ENCODE measurements around the gene HTT-AS.
"Not testable (repeated sequence)": the region's sequence is repeated elsewhere in the genome, so short reads cannot be mapped to it uniquely, and the experiment has no call there.

HTT-AS gene

GRCh38 chr4:3111461-3111860, 37.1 kb upstream of the HTT-AS start:
- TF ChIP-seq CTCF (IDR thresholded peaks at IDR 0.05; ENCODE audit: low read length, missing control alignments): no peak
- DNase-seq (ENCODE audit: low read depth): peak; percentile 87
- no peak overlapping the region for H3K4me3 ChIP-seq (replicated peaks; ENCODE audit: low read depth, low read length)

GRCh38 chr4:3108211-3108610, 33.9 kb upstream of the HTT-AS start:
- DNase-seq (ENCODE audit: low read depth): peak; percentile 13
- no peak for TF ChIP-seq CTCF (IDR thresholded peaks at IDR 0.05; ENCODE audit: low read length, missing control alignments)
- H3K4me3 ChIP-seq (replicated peaks; ENCODE audit: low read depth, low read length): no peak overlapping the region

GRCh38 chr4:3107691-3108121, 33.4 kb upstream of the HTT-AS start:
- peak; percentile 6 for DNase-seq (ENCODE audit: low read depth)
- H3K4me3 ChIP-seq (replicated peaks; ENCODE audit: low read depth, low read length): no peak overlapping the region
- TF ChIP-seq CTCF (IDR thresholded peaks at IDR 0.05; ENCODE audit: low read length, missing control alignments): no peak

GRCh38 chr4:3107271-3107670, 32.9 kb upstream of the HTT-AS start:
- DNase-seq (ENCODE audit: low read depth): peak; percentile 18
- no peak for TF ChIP-seq CTCF (IDR thresholded peaks at IDR 0.05; ENCODE audit: low read length, missing control alignments)

GRCh38 chr4:3106339-3107186, 32.2 kb upstream of the HTT-AS start:
- peak; percentile 92 for DNase-seq (ENCODE audit: low read depth)
- H3K4me3 ChIP-seq (replicated peaks; ENCODE audit: low read depth, low read length): no peak overlapping the region
- TF ChIP-seq CTCF (IDR thresholded peaks at IDR 0.05; ENCODE audit: low read length, missing control alignments): peak; percentile 99

More at GRCh38 chr4:3107271-3107670, 32.9 kb upstream of the HTT-AS start:
- H3K4me3 ChIP-seq (replicated peaks; ENCODE audit: low read depth, low read length): no peak overlapping the region

- no peak for TF ChIP-seq CTCF (IDR thresholded peaks at IDR 0.05; ENCODE audit: low read length, missing control alignments)
- DNase-seq (ENCODE audit: low read depth): no peak
- no peak overlapping the region for H3K4me3 ChIP-seq (replicated peaks; ENCODE audit: low read depth, low read length)
These were observed 24.0 kb upstream of the HTT-AS start for GRCh38 chr4:3098346-3098745.

GRCh38 chr4:3096202-3096601, 21.9 kb upstream of the HTT-AS start:
- H3K4me3 ChIP-seq (replicated peaks; ENCODE audit: low read depth, low read length): no peak overlapping the region
- DNase-seq (ENCODE audit: low read depth): no peak
- no peak for TF ChIP-seq CTCF (IDR thresholded peaks at IDR 0.05; ENCODE audit: low read length, missing control alignments)

GRCh38 chr4:3094701-3095100, 20.4 kb upstream of the HTT-AS start:
- DNase-seq (ENCODE audit: low read depth); H3K4me3 ChIP-seq (replicated peaks; ENCODE audit: low read depth, low read length): not testable (repeated sequence)

All from fibroblast of pulmonary artery (primary cell).